CD14-positive monocyte (primary cell): Measurements from ENCODE around the gene RAPGEF1. TPM values are rescaled to one million over a fixed set of nuclear protein-coding genes. Genes with fewer than 3 reads are reported as not detected.
A peak's percentile ranks its signal among the peaks of the same experiment; 100 is the strongest.

ENCODE experiments used
- DNase-seq, 3 donors: peaks; one replicate each; pipeline ENCODE4 v3.0.0-alpha.2; 2011 to 2022
- H2AFZ ChIP-seq: 2 replicates; pipeline ENCODE4 v1.6.0; 2012; ENCODE audit warnings: mild to moderate bottlenecking, low read depth, low read length, inconsistent platforms; ENCODE audit not compliant: insufficient read depth, poor library complexity, severe bottlenecking
- H3K27ac ChIP-seq, 2 donors: 1 replicate in 1 of 2; 2 replicates in 1 of 2; pipeline ENCODE4 v1.5.1; 2012 to 2013; ENCODE audit warnings: low read length in 2 of 2, control low read depth in 1 of 2, inconsistent platforms in 1 of 2, low read depth in 1 of 2, mild to moderate bottlenecking in 1 of 2
- H3K27me3 ChIP-seq, 2 donors: one replicate each; pipeline versions ENCODE4 v1.6.0 to v1.6.1; 2011 to 2013; ENCODE audit warnings: low read length in 2 of 2; ENCODE audit not compliant: control insufficient read depth in 2 of 2, insufficient read depth in 2 of 2
- H3K36me3 ChIP-seq, 2 donors: replicated peaks in 1 of 2; 1 replicate in 1 of 2; 2 replicates in 1 of 2; pipeline versions ENCODE4 v1.5.1 to v1.6.1; 2012 to 2013; ENCODE audit warnings: low read length in 2 of 2, control low read depth in 1 of 2, inconsistent platforms in 1 of 2, mild to moderate bottlenecking in 1 of 2; ENCODE audit not compliant: insufficient read depth in 2 of 2, control insufficient read depth in 1 of 2
- H3K4me1 ChIP-seq, 2 donors: 1 replicate in 1 of 2; 2 replicates in 1 of 2; pipeline versions ENCODE4 v1.5.1 to v1.6.1; 2012 to 2013; ENCODE audit warnings: low read length in 2 of 2, control low read depth in 1 of 2, inconsistent platforms in 1 of 2, mild to moderate bottlenecking in 1 of 2, moderate library complexity in 1 of 2; ENCODE audit not compliant: insufficient read depth in 2 of 2, control insufficient read depth in 1 of 2
- H3K4me2 ChIP-seq: replicated peaks from 2 replicates; pipeline ENCODE3; 2012; ENCODE audit warnings: low read length, moderate library complexity, mild to moderate bottlenecking; ENCODE audit not compliant: poor library complexity, severe bottlenecking; ENCODE audit errors: extremely low read depth
- H3K4me3 ChIP-seq, 3 experiments: fragments of 200-600 bp in 1 of 3; sonication (generic) in 1 of 3; replicated peaks in 1 of 3; 1 replicate in 2 of 3; 2 replicates in 1 of 3; pipeline ENCODE4 v1.5.1; 2011 to 2013; ENCODE audit warnings: low read length in 3 of 3, mild to moderate bottlenecking in 3 of 3, control low read depth in 2 of 3, low read depth in 2 of 3, inconsistent platforms in 1 of 3, moderate library complexity in 1 of 3
- H3K79me2 ChIP-seq: 2 replicates; pipeline ENCODE4 v1.6.0; 2012; ENCODE audit warnings: mild to moderate bottlenecking, control low read depth, inconsistent platforms, low read length, moderate library complexity; ENCODE audit not compliant: insufficient read depth
- H3K9ac ChIP-seq: 2 replicates; pipeline ENCODE4 v1.6.0; 2017; ENCODE audit warnings: low read length, mild to moderate bottlenecking; ENCODE audit not compliant: insufficient read depth, poor library complexity, severe bottlenecking
- H3K9me3 ChIP-seq, 2 donors: replicated peaks in 1 of 2; 1 replicate in 1 of 2; 2 replicates in 1 of 2; pipeline versions ENCODE4 v1.5.1 to v1.6.1; 2012 to 2013; ENCODE audit warnings: low read length in 2 of 2, control low read depth in 1 of 2; ENCODE audit not compliant: control insufficient read depth in 1 of 2, insufficient read depth in 1 of 2
- H4K20me1 ChIP-seq: 2 replicates; pipeline ENCODE4 v1.6.0; 2012; ENCODE audit warnings: mild to moderate bottlenecking, low read length, control low read depth, moderate library complexity; ENCODE audit not compliant: insufficient read depth
- H3K27ac Mint-ChIP-seq, 7 donors: one replicate each; pipeline ENCODE4 v1.8.0; 2020; ENCODE audit warnings: mild to moderate bottlenecking in 7 of 7, mixed read lengths in 7 of 7, moderate library complexity in 6 of 7, inconsistent platforms in 2 of 7
- H3K27me3 Mint-ChIP-seq, 3 donors: one replicate each; pipeline ENCODE4 v1.8.0; 2021 to 2022; ENCODE audit warnings: low read depth in 3 of 3, mild to moderate bottlenecking in 3 of 3, mixed read lengths in 3 of 3, moderate library complexity in 3 of 3, inconsistent platforms in 1 of 3
- H3K36me3 Mint-ChIP-seq, 2 donors: one replicate each; pipeline ENCODE4 v1.8.0; 2020; ENCODE audit warnings: mixed read lengths in 2 of 2, inconsistent platforms in 1 of 2, mild to moderate bottlenecking in 1 of 2
- H3K4me1 Mint-ChIP-seq: one replicate; pipeline ENCODE4 v1.8.0; 2020; ENCODE audit warnings: mild to moderate bottlenecking, mixed read lengths
- H3K4me3 Mint-ChIP-seq, 2 donors: one replicate each; pipeline ENCODE4 v1.8.0; 2020; ENCODE audit warnings: mild to moderate bottlenecking in 2 of 2, mixed read lengths in 2 of 2, moderate library complexity in 1 of 2
- H3K9me3 Mint-ChIP-seq, 7 donors: one replicate each; pipeline ENCODE4 v1.8.0; 2020 to 2022; ENCODE audit warnings: mixed read lengths in 7 of 7, mild to moderate bottlenecking in 6 of 7, moderate library complexity in 6 of 7, inconsistent platforms in 2 of 7
- WGBS: methylation state at CpG from one replicate; pipeline ENCODE4 v1.1.5; 2013; ENCODE audit warnings: missing lambda C conversion rate; ENCODE audit not compliant: insufficient coverage; 5-methylcytosine and 5-hydroxymethylcytosine counted together
- intact Hi-C, 2 donors: fragments of 100-400 bp; cut with micrococcal nuclease; formaldehyde crosslinking; loops; one replicate each; pipeline versions ENCODE4 v1.15.0 to v1.15.1; 2023
- polyA plus RNA-seq, 3 donors: library from polyadenylated mRNA; depleted of rRNA in 1 of 3; unstranded in 2 of 3; stranded (reverse) in 1 of 3; fragments of 300-500 nt in 2 of 3; fragments of >200 nt in 1 of 3; fragmentation: Illumina TruSeq in 2 of 3; gene quantifications; 1 replicate in 2 of 3; 2 replicates in 1 of 3; pipeline ENCODE4 v1.2.3, GENCODE V29; 2012 to 2021
- TF ChIP-seq, protein P1 (sequence below): fragments of 200-600 bp; IDR thresholded peaks from one replicate; pipeline ENCODE4 v1.8.0; 2022; ENCODE audit warnings: antibody characterized with exemption, mild to moderate bottlenecking

Gene RAPGEF1
- polyA plus RNA-seq, 3 donors, result 1.7 to 71.7 (median 3.0) TPM

DNA sequence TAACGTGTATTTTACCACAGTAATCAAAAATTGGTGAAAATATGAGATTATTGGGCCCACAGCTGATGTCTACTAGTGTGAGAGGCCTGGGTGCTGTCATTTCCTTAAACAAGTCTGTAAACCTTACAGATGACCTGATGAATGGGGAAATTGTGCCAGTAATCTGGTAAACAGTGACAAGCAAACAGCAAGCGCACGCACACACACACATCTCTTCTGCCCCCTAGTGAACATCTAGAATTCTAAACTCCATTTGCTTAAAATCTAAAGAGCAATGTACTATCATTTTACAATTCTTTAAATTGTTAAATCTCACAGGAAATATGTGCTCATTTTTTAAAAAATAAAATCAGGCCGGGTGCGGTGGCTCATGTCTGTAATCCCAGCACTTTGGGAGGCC, 7.5 kb upstream of the RAPGEF1 start:
- H3K4me1 Mint-ChIP-seq, result peaks cover 31% of the 10 kb centered on the region
- H3K4me3 Mint-ChIP-seq, result no peak overlapping the region
- intact Hi-C loops, result loop anchor here (10.0 kb wide), 1 partner anchor 243 kb away; the partner anchor contains the start of gene POMT1 (in 2 of the 2)

GRCh38 chr9:131745610-131746009, 5.7 kb upstream of the RAPGEF1 start:
- no peak overlapping the region for H3K27ac ChIP-seq
- TF ChIP-seq, protein P1, sequence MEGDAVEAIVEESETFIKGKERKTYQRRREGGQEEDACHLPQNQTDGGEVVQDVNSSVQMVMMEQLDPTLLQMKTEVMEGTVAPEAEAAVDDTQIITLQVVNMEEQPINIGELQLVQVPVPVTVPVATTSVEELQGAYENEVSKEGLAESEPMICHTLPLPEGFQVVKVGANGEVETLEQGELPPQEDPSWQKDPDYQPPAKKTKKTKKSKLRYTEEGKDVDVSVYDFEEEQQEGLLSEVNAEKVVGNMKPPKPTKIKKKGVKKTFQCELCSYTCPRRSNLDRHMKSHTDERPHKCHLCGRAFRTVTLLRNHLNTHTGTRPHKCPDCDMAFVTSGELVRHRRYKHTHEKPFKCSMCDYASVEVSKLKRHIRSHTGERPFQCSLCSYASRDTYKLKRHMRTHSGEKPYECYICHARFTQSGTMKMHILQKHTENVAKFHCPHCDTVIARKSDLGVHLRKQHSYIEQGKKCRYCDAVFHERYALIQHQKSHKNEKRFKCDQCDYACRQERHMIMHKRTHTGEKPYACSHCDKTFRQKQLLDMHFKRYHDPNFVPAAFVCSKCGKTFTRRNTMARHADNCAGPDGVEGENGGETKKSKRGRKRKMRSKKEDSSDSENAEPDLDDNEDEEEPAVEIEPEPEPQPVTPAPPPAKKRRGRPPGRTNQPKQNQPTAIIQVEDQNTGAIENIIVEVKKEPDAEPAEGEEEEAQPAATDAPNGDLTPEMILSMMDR, result no peak
- no peak overlapping the region for H3K9ac ChIP-seq
- Mint-ChIP-seq H3K36me3 (peaks cover 0 to 3% of the 10 kb centered on the region in 2 donors), H3K9me3 (peaks cover 0 to 2% (median 0%) of the 10 kb centered on the region in 7 donors), H3K27ac (peak overlapping the region in 2 of 7 donors; percentile 12 to 74), H3K4me1 (peaks cover 31% of the 10 kb centered on the region), H3K4me3 (no peak overlapping the region), H3K27me3 (peaks cover 0 to 4% (median 0%) of the 10 kb centered on the region in 3 donors)
- no peak overlapping the region for H3K4me3 ChIP-seq
- peaks cover 25 to 29% of the 10 kb centered on the region in 2 donors for H3K4me1 ChIP-seq
- H3K36me3 ChIP-seq, result no peaks in the 10 kb centered on the region
- H3K4me2 ChIP-seq, result no peak overlapping the region
- H2AFZ ChIP-seq, result no peak overlapping the region
- H3K9me3 ChIP-seq, result no peaks in the 10 kb centered on the region
- H3K79me2 ChIP-seq, result no peaks in the 10 kb centered on the region
- intact Hi-C loops, result loop anchor here (10.0 kb wide), 1 partner anchor 241 kb away; the partner anchor contains the start of gene POMT1 (in 2 of the 2)
- no peaks in the 10 kb centered on the region for H4K20me1 ChIP-seq
- DNase-seq, result no peak
- no peaks in the 10 kb centered on the region for H3K27me3 ChIP-seq
- 100% methylated on average over 2 of the region's 2 CpGs for WGBS

More for the DNA sequence above, 7.5 kb upstream of the RAPGEF1 start:
- no peak overlapping the region for H3K4me2 ChIP-seq
- Mint-ChIP-seq H3K36me3 (peaks cover 0 to 3% of the 10 kb centered on the region in 2 donors), H3K27ac (peak overlapping the region; percentile 50 to 76 (median 67)), H3K9me3 (peaks cover 0 to 2% (median 0%) of the 10 kb centered on the region in 7 donors), H3K27me3 (peaks cover 0 to 4% (median 0%) of the 10 kb centered on the region in 3 donors)
- H3K4me1 ChIP-seq, result peaks cover 25 to 29% of the 10 kb centered on the region in 2 donors
- no peaks in the 10 kb centered on the region for H3K79me2 ChIP-seq
- H3K9me3 ChIP-seq, result no peaks in the 10 kb centered on the region
- H4K20me1 ChIP-seq, result no peaks in the 10 kb centered on the region
- peak overlapping the region in 1 of 2 donors; percentile 71 for H3K27ac ChIP-seq
- TF ChIP-seq, protein P1, result peak; percentile 66
- no peak overlapping the region for H3K9ac ChIP-seq
- no peak overlapping the region for H2AFZ ChIP-seq
- H3K36me3 ChIP-seq, result no peaks in the 10 kb centered on the region
- no peak overlapping the region for H3K4me3 ChIP-seq
- no peaks in the 10 kb centered on the region for H3K27me3 ChIP-seq
- no CpG with 5 or more reads among the region's 5 CpGs for WGBS
- peak; percentile 88 to 93 (median 91) for DNase-seq
